Raji (cell line): ENCODE measurements around the gene PIAS1.

ENCODE experiments used
- POLR2A ChIP-seq: IDR thresholded peaks from 2 replicates; pipeline ENCODE4 v1.6.1; 2011; ENCODE audit warnings: low read depth, low read length, control low read depth; ENCODE audit not compliant: insufficient read depth

Gene PIAS1

DNA sequence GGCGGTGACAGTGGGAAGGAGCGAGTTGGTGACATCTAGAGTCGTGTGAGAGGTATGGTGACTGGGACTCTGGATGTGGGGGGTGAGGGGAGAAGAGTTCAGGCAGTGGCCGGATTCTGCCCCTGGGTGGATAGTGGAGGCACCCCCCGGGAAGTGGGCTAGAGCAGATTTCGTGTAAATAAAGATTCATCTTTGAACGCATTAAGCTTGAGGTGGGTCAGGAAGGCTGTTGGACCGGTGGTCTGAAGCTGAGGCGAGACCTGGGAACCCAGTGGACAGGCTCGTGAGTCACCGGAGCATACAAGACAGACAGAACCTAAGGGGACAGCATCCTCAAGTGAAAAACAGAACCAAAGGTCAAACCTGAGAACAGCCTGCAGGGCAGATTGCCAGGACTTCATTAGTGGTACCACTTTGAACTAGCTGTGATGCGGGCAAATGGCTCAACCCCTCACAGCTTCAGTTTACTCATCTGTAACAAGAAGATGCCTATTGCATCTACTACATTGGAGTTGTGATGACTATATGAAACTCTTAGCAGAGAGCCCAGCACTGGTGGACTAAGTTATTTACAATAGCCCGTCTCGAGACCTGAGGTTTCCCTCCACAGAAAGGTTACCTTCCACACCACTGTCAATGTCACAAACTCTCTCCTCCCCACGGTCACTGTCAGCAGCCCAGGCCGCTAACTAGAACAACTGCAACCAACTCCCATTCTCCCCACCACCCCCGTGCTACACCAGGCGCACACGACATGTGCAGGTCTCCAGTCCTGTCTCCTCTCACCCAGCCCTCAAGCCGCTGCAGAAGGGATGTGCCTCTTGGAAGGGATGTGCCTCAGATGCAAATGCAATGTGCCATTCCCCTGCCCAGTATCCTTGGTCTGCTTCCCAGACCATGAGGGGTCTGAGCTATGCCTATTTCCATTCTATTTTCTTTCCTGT lies 176.3 kb downstream of the PIAS1 start:
- TF ChIP-seq POLR2A = no peak

GRCh38 chr15:68231102-68231818 lies 177.1 kb downstream of the PIAS1 start:
- no peak for TF ChIP-seq POLR2A

DNA sequence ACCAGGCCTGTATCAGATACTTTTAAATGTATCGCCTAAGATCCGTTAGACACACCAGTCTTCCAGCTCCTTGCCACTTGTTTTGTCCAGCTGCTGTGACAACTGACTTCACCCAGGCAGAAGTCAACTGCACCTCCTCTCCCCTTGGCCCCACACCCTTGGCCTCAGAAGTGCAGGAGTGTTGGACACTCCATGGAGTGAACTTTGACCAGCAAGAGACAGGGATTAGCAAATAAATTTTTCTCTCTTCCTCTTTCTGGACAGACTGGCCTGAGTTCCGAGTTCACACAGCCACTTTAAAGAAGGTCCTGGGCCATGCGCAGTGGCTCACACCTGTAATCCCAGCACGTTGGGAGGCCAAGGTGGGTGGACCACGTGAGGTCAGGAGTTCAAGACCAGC lies 178.3 kb downstream of the PIAS1 start:
- TF ChIP-seq POLR2A = no peak

GRCh38 chr15:68232937-68233336 lies 178.8 kb downstream of the PIAS1 start:
- TF ChIP-seq POLR2A = no peak

GRCh38 chr15:68234060-68234459 lies 179.9 kb downstream of the PIAS1 start:
- TF ChIP-seq POLR2A = no peak

- no peak for TF ChIP-seq POLR2A
Observed at GRCh38 chr15:68235022-68235421, 180.9 kb downstream of the PIAS1 start.

DNA sequence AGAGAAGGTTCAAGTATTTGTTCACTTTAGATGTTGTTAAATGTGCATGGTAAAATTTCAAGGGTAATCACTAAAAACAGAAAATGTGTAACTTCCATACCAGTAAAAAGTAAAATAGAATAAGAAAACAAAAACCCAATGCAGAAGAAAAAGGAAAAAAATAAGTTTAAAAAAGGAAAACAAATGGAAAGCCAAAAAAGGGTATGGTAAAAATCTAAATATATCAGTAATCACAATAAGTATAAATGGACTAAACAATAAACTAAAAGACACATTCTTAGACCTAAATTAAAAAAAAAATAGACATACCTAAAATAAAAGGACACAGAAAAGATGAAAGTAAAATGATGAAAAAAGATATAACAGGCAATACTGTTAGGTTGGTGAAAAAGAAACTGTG lies 184.9 kb downstream of the PIAS1 start:
- no peak for TF ChIP-seq POLR2A

DNA sequence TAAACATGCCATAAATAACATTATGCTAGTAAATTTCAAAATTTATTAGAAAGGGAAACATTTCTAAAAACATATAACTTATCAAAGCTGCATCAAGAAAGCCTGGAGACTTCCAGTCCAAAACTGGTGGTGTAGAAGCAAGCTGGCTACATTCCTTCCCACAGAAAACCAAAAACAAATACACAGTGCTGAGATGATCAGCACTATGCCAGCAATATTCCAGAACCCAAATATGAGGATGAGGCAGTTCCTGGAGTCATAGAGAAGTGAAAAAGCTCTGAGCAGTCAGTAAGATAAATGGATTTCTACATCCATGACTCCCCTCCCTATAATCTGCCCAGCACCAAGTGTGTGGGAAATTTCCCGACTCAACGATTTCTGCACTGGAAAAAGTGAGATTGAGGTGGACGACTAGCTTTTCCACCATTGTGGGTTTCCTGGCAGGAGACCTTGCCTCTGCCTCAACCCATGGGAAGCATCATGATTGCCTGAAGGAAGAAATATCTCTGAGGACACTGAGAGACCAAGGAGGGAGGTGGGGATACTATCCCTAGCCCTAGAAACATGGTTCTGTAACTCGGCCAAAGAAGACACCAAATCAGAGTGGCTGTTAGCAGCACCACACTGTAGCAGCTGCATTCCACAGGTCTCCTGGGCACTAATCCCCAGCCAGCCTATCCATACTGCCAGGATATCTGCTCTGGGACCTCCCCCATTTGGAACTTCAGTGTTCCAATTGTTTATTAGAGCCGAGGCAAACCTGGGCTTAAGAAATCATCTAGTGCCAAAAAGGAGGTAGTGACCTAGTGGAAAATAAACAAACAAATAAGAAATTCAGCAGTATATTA lies 187.2 kb downstream of the PIAS1 start:
- TF ChIP-seq POLR2A = no peak
